Fibroblast of the aortic adventitia (primary cell): ENCODE results near the gene SYP. TPM values are rescaled to one million over a fixed set of nuclear protein-coding genes. Genes with fewer than 3 reads are reported as not detected.

Experiments used
- DNase-seq: peaks from one replicate; pipeline ENCODE4 v3.0.0-alpha.2; 2010; ENCODE audit warnings: low read depth
- H3K4me3 ChIP-seq: 2 replicates; pipeline ENCODE4 v1.5.1; 2011; ENCODE audit warnings: low read depth, mild to moderate bottlenecking, control low read depth, low read length, moderate library complexity
- small RNA-seq: library from RNA; depleted of rRNA; stranded (forward); fragments of <200 nt; gene quantifications from one replicate; pipeline ENCODE3, GENCODE V24; 2012
- total RNA-seq: library from RNA; depleted of rRNA; stranded (reverse); fragments of >200 nt; gene quantifications from 2 replicates; pipeline ENCODE4 v1.2.3, GENCODE V29; 2012; ENCODE audit warnings: low replicate concordance
- TF ChIP-seq, protein P1 (sequence below): IDR thresholded peaks from 2 replicates; pipeline ENCODE4 v1.5.1; 2011; ENCODE audit warnings: mild to moderate bottlenecking, low read length, control low read depth, inconsistent platforms; ENCODE audit not compliant: insufficient read depth

Gene SYP
- total RNA-seq, 1 donor, result 0.18 TPM

DNA sequence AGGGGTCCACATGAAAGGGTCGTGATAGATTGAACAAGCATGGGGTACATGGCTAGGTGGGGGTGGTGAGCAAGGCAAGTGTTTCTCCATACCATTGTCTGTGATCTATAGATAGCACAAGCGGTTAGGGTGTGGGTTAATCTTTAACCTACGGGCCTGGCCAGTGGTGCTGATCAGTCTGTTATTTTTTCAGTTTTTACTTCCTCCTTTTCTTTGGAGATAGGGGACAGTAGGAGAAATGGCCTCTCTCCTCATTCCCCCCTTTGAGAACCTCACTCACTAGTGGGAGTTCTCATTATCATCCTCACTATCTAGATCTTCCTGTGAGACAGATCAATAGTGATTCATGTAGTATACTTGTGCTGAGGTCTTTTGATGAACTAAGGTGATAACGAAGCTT lies 60.3 kb downstream of the SYP start:
- no peak for DNase-seq
- TF ChIP-seq, protein P1, sequence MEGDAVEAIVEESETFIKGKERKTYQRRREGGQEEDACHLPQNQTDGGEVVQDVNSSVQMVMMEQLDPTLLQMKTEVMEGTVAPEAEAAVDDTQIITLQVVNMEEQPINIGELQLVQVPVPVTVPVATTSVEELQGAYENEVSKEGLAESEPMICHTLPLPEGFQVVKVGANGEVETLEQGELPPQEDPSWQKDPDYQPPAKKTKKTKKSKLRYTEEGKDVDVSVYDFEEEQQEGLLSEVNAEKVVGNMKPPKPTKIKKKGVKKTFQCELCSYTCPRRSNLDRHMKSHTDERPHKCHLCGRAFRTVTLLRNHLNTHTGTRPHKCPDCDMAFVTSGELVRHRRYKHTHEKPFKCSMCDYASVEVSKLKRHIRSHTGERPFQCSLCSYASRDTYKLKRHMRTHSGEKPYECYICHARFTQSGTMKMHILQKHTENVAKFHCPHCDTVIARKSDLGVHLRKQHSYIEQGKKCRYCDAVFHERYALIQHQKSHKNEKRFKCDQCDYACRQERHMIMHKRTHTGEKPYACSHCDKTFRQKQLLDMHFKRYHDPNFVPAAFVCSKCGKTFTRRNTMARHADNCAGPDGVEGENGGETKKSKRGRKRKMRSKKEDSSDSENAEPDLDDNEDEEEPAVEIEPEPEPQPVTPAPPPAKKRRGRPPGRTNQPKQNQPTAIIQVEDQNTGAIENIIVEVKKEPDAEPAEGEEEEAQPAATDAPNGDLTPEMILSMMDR, result no peak
- no peak overlapping the region for H3K4me3 ChIP-seq

Small RNA genes within 50 kb of the gene (small RNA-seq; reads per million reads assigned to genes)
- gene RN7SL262P, result not detected

Other genes starting within 250 kb of the SYP start
- 15.5 and 26.0 TPM in 2 replicates for gene OTUD5, start 242.6 kb downstream of the SYP start, total RNA-seq
- 0.81 and 1.4 TPM in 2 replicates for gene KCND1, start 228.3 kb downstream of the SYP start, total RNA-seq
- gene GRIPAP1, start 197.9 kb downstream of the SYP start, total RNA-seq, result 11.9 and 15.7 TPM in 2 replicates
- gene TFE3, start 156.8 kb downstream of the SYP start, total RNA-seq, result 18.9 and 50.5 TPM in 2 replicates
- 0.90 and 1.2 TPM in 2 replicates for gene CCDC120, start 141.2 kb downstream of the SYP start, total RNA-seq
- 2.6 and 17.8 TPM in 2 replicates for gene PRAF2, start 126.2 kb downstream of the SYP start, total RNA-seq
- 66.5 and 73.9 TPM in 2 replicates for gene WDR45, start 120.3 kb downstream of the SYP start, total RNA-seq
- 12.5 and 18.2 TPM in 2 replicates for gene GPKOW, start 76.5 kb downstream of the SYP start, total RNA-seq
- 1.7 and 2.9 TPM in 2 replicates for gene MAGIX, start 37.4 kb downstream of the SYP start, total RNA-seq
- gene PLP2, start 28.3 kb downstream of the SYP start, total RNA-seq, result 8.7 and 93.2 TPM in 2 replicates
- gene PRICKLE3, start 13.8 kb downstream of the SYP start, total RNA-seq, result 2.9 and 5.0 TPM in 2 replicates
- gene CACNA1F, start 33.1 kb upstream of the SYP start, total RNA-seq, result not detected in 2 replicates
- gene CCDC22, start 35.3 kb upstream of the SYP start, total RNA-seq, result 6.5 and 13.6 TPM in 2 replicates
- gene FOXP3, start 64.5 kb upstream of the SYP start, total RNA-seq, result not detected in 2 replicates
- 4.2 and 6.9 TPM in 2 replicates for gene PPP1R3F, start 69.6 kb upstream of the SYP start, total RNA-seq
- not detected in 2 replicates for gene GAGE10, start 103.5 kb upstream of the SYP start, total RNA-seq
- not detected in 2 replicates for gene GAGE12J, start 121.8 kb upstream of the SYP start, total RNA-seq
- gene GAGE13, start 131.4 kb upstream of the SYP start, total RNA-seq, result not detected in 2 replicates